PC-3 (cell line): ENCODE measurements around the gene PTPA. TPM values are rescaled to one million over a fixed set of nuclear protein-coding genes. Genes with fewer than 3 reads are reported as not detected.

Source experiments
- ATAC-seq: fragments of 200-7000 bp; cut with Tn5 transposase; 2 replicates; pipeline ENCODE4 v1.9.1; 2020; ENCODE audit warnings: mild to moderate bottlenecking, moderate library complexity
- BruUV-seq: library from RNA; stranded (reverse); fragments of 400-500 nt; replicated peaks from 2 replicates; lab custom pipeline; 2021; lab: Mats Ljungman, UMichigan
- CTCF ChIA-PET: fragments of 300-600 bp; sonication (Branson Sonifier 250); formaldehyde crosslinking; loops from one replicate; lab custom pipeline; 2022; ENCODE audit warnings: antibody characterized with exemption; lab: Charles Lee
- POLR2A ChIA-PET: fragments of 300-600 bp; sonication (Branson Sonifier 250); formaldehyde crosslinking; loops from one replicate; lab custom pipeline; 2022; ENCODE audit warnings: antibody characterized with exemption; ENCODE audit not compliant: unreplicated experiment; lab: Charles Lee
- DNase-seq: peaks from one replicate; pipeline ENCODE4 v3.0.0-alpha.2; 2015
- H2AFZ ChIP-seq: fragments of 300-600 bp; sonication (generic); 2 replicates; pipeline ENCODE4 v1.6.0; 2016; ENCODE audit warnings: antibody characterized with exemption, low read length
- H3F3A ChIP-seq: fragments of 300-600 bp; sonication (generic); one replicate; pipeline ENCODE4 v1.6.0; 2017; ENCODE audit warnings: antibody characterized with exemption, low read length, control low read depth, mild to moderate bottlenecking; ENCODE audit not compliant: unreplicated experiment
- H3K27ac ChIP-seq: fragments of 300-600 bp; sonication (generic); 2 replicates; pipeline ENCODE4 v1.5.1; 2016; ENCODE audit warnings: mild to moderate bottlenecking, low read length
- H3K27me3 ChIP-seq: fragments of 300-600 bp; sonication (generic); 2 replicates; pipeline ENCODE4 v1.6.1; 2016; ENCODE audit warnings: low read length, mixed read lengths
- H3K36me3 ChIP-seq: fragments of 300-600 bp; sonication (generic); 2 replicates; pipeline ENCODE4 v1.6.1; 2016; ENCODE audit warnings: low read depth, mixed run types, low read length, mixed read lengths
- H3K4me1 ChIP-seq: fragments of 300-600 bp; sonication (generic); 2 replicates; pipeline ENCODE4 v1.5.1; 2016; ENCODE audit warnings: low read length; ENCODE audit not compliant: insufficient read depth
- H3K4me2 ChIP-seq: fragments of 300-600 bp; sonication (generic); 2 replicates; pipeline ENCODE4 v1.6.0; 2016; ENCODE audit warnings: low read length
- H3K4me3 ChIP-seq: fragments of 300-600 bp; sonication (generic); 2 replicates; pipeline ENCODE4 v1.5.1; 2016; ENCODE audit warnings: mild to moderate bottlenecking, low read length, mixed read lengths
- H3K79me2 ChIP-seq: fragments of 300-600 bp; sonication (generic); 2 replicates; pipeline ENCODE4 v1.6.1; 2017; ENCODE audit warnings: low read length, mixed read lengths
- H3K9ac ChIP-seq: fragments of 300-600 bp; sonication (generic); 2 replicates; pipeline ENCODE4 v1.6.0; 2016; ENCODE audit warnings: mild to moderate bottlenecking, low read length
- H3K9me2 ChIP-seq: fragments of 300-600 bp; sonication (generic); replicated peaks from 2 replicates; pipeline ENCODE4 v1.6.1; 2016; ENCODE audit warnings: mixed run types, low read length, mixed read lengths
- H3K9me3 ChIP-seq: fragments of 300-600 bp; sonication (generic); 2 replicates; pipeline ENCODE4 v1.6.1; 2016; ENCODE audit warnings: low read length, mixed read lengths
- H4K20me1 ChIP-seq: fragments of 300-600 bp; sonication (generic); 2 replicates; pipeline ENCODE4 v1.6.1; 2016; ENCODE audit warnings: low read length, mixed read lengths
- CTCF ChIP-seq: fragments of 300-600 bp; sonication (generic); conservative IDR thresholded peaks from 2 replicates; pipeline ENCODE4 v1.5.1; 2017; ENCODE audit warnings: antibody characterized with exemption, low read depth, mild to moderate bottlenecking, low read length
- EZH2 ChIP-seq: fragments of 300-600 bp; sonication (generic); IDR thresholded peaks from one replicate; pipeline ENCODE4 v1.6.1; 2017; ENCODE audit warnings: antibody characterized with exemption, mild to moderate bottlenecking, low read length; ENCODE audit not compliant: unreplicated experiment
- EZH2phosphoT487 ChIP-seq: fragments of 300-600 bp; sonication (generic); IDR thresholded peaks from 2 replicates; pipeline ENCODE4 v1.6.1; 2018; ENCODE audit warnings: mild to moderate bottlenecking, antibody characterized with exemption, low read length, borderline replicate concordance
- intact Hi-C: fragments of 100-400 bp; cut with micrococcal nuclease; formaldehyde crosslinking; loops from 2 replicates; pipeline ENCODE4 v1.9.0; 2023
- total RNA-seq: library from RNA; depleted of rRNA; stranded (reverse); fragments of >200 nt; gene quantifications from 2 replicates; pipeline ENCODE4 v1.2.3, GENCODE V29; 2014

PTPA gene
- total RNA-seq, 1 experiment from 2014 or later = 138 TPM

GRCh38 chr9:129104051-129104450, 7.2 kb upstream of the PTPA start:
- Histone ChIP-seq H3K9me2 (no peaks in the 10 kb centered on the region), H3K4me1 (peaks cover 7% of the 10 kb centered on the region), H3K27me3 (no peaks in the 10 kb centered on the region), H3K4me3 (no peak overlapping the region), H3K36me3 (no peaks in the 10 kb centered on the region), H3K4me2 (no peak overlapping the region), H3K27ac (no peak overlapping the region), H3K9ac (no peak overlapping the region), H3F3A (no peaks in the 10 kb centered on the region), H3K9me3 (no peaks in the 10 kb centered on the region), H4K20me1 (no peaks in the 10 kb centered on the region), H2AFZ (no peak overlapping the region), H3K79me2 (no peaks in the 10 kb centered on the region)
- CTCF ChIA-PET = no interaction called here
- POLR2A ChIA-PET = no interaction called here
- BruUV-seq = no TSS peak
- TF ChIP-seq CTCF (no peak), EZH2phosphoT487 (no peak), EZH2 (no peak)
- ATAC-seq = no peak
- no peak for DNase-seq
- intact Hi-C loops = no loop called here

- intact Hi-C loops = no loop called here
- BruUV-seq = no TSS peak
- CTCF ChIA-PET = no interaction called here
Observed at GRCh38 chr9:129105857-129106694, 5.1 kb upstream of the PTPA start.

More at GRCh38 chr9:129105857-129106694, 5.1 kb upstream of the PTPA start:
- POLR2A ChIA-PET = no interaction called here
- no peak for TF ChIP-seq EZH2phosphoT487
- TF ChIP-seq CTCF = no peak
- no peak for TF ChIP-seq EZH2
- Histone ChIP-seq H3K27ac (no peak overlapping the region), H3K9ac (no peak overlapping the region), H3K4me1 (peaks cover 12% of the 10 kb centered on the region), H4K20me1 (no peaks in the 10 kb centered on the region), H3K9me3 (no peaks in the 10 kb centered on the region), H3K4me2 (no peak overlapping the region), H3K79me2 (no peaks in the 10 kb centered on the region), H2AFZ (no peak overlapping the region), H3K9me2 (no peaks in the 10 kb centered on the region), H3K36me3 (no peaks in the 10 kb centered on the region), H3K4me3 (no peak overlapping the region), H3F3A (no peaks in the 10 kb centered on the region), H3K27me3 (no peaks in the 10 kb centered on the region)
- ATAC-seq = no peak
- DNase-seq = no peak
